Endothelial cell of umbilical vein (primary cell): ENCODE results near the gene GOLGA6A. TPM values are rescaled to one million over a fixed set of nuclear protein-coding genes. Genes with fewer than 3 reads are reported as not detected.
"Not testable (repeated sequence)": the region's sequence is repeated elsewhere in the genome, so short reads cannot be mapped to it uniquely, and the experiment has no call there.

Experiments
- BruUV-seq: library from RNA; stranded (reverse); fragments of 400-500 nt; replicated peaks from 2 replicates; lab custom pipeline; 2021; lab: Mats Ljungman, UMichigan
- CTCF ChIA-PET: fragments of 300-600, 350-600 bp; sonication (Branson Sonifier 250); formaldehyde crosslinking; loops from one replicate; lab custom pipeline; 2021; ENCODE audit warnings: antibody characterized with exemption, inconsistent platforms; lab: Charles Lee
- POLR2A ChIA-PET: fragments of 300-600, 350-600 bp; sonication (Branson Sonifier 250); formaldehyde crosslinking; loops from one replicate; lab custom pipeline; 2021; ENCODE audit warnings: antibody characterized with exemption, inconsistent platforms; lab: Charles Lee
- DNase-seq: peaks from one replicate; pipeline ENCODE4 v3.0.0-alpha.2; 2011; ENCODE audit warnings: low read depth, low spot score
- FAIRE-seq: peaks from 2 replicates; lab custom pipeline; 2011; peaks lifted over from hg19 to GRCh38; lab: Jason Lieb, UNC
- H2AFZ ChIP-seq: 2 replicates; pipeline ENCODE4 v1.6.0; 2012; ENCODE audit warnings: low read depth, low read length, control low read depth, inconsistent platforms
- H3K27ac ChIP-seq: 2 replicates; pipeline ENCODE4 v1.5.1; 2011; ENCODE audit warnings: low read depth, mild to moderate bottlenecking, control low read depth, low read length, moderate library complexity; ENCODE audit not compliant: insufficient read depth
- H3K27me3 ChIP-seq, 2 experiments: 2 replicates each; pipeline versions ENCODE4 v1.6.0 to v1.6.1; 2011; ENCODE audit warnings: low read length in 2 of 2, mixed read lengths in 1 of 2; ENCODE audit not compliant: control insufficient read depth in 2 of 2, insufficient read depth in 2 of 2
- H3K36me3 ChIP-seq, 2 experiments: 2 replicates in 1 of 2; 3 replicates in 1 of 2; pipeline ENCODE4 v1.5.1; 2011; ENCODE audit warnings: low read length in 2 of 2, mild to moderate bottlenecking in 1 of 2, moderate library complexity in 1 of 2; ENCODE audit not compliant: control insufficient read depth in 2 of 2, insufficient read depth in 2 of 2; ENCODE audit errors: extremely low read depth in 1 of 2
- H3K4me1 ChIP-seq: 3 replicates; pipeline ENCODE4 v1.5.1; 2011; ENCODE audit warnings: mild to moderate bottlenecking, low read length; ENCODE audit not compliant: control insufficient read depth, insufficient read depth; ENCODE audit errors: extremely low read depth
- H3K4me2 ChIP-seq: 2 replicates; pipeline ENCODE4 v1.6.1; 2011; ENCODE audit warnings: low read length, control low read depth, mixed read lengths; ENCODE audit not compliant: insufficient read depth
- H3K4me3 ChIP-seq, 3 experiments: fragments of 200-600 bp in 1 of 3; sonication (generic), shearing (Covaris generic) in 1 of 3; replicated peaks in 1 of 3; 2 replicates each; pipeline ENCODE4 v1.5.1; 2011 to 2016; ENCODE audit warnings: control low read depth in 3 of 3, low read length in 3 of 3, mild to moderate bottlenecking in 2 of 3, inconsistent platforms in 1 of 3, low read depth in 1 of 3, moderate library complexity in 1 of 3; ENCODE audit not compliant: insufficient read depth in 1 of 3
- H3K79me2 ChIP-seq: 2 replicates; pipeline ENCODE4 v1.6.0; 2012; ENCODE audit warnings: low read length, inconsistent platforms; ENCODE audit not compliant: control insufficient read depth, insufficient read depth
- H3K9ac ChIP-seq: replicated peaks from 2 replicates; pipeline ENCODE3; 2011; ENCODE audit warnings: low read length, control low read depth; ENCODE audit not compliant: insufficient read depth; ENCODE audit errors: extremely low read depth
- H3K9me1 ChIP-seq: replicated peaks from 3 replicates; pipeline ENCODE4 v1.6.0; 2011; ENCODE audit warnings: mild to moderate bottlenecking, low read length; ENCODE audit not compliant: control insufficient read depth, insufficient read depth; ENCODE audit errors: extremely low read depth
- H3K9me3 ChIP-seq: replicated peaks from 2 replicates; pipeline ENCODE4 v1.5.1; 2012; ENCODE audit warnings: low read length, inconsistent platforms; ENCODE audit not compliant: control insufficient read depth, insufficient read depth
- H4K20me1 ChIP-seq: replicated peaks from 2 replicates; pipeline ENCODE3; 2011; ENCODE audit warnings: mild to moderate bottlenecking, low read length; ENCODE audit not compliant: control insufficient read depth, insufficient read depth; ENCODE audit errors: extremely low read depth
- CTCF ChIP-seq, 2 donors: IDR thresholded peaks; 1 replicate in 1 of 2; 2 replicates in 1 of 2; pipeline ENCODE4 v1.5.1; 2011; ENCODE audit warnings: low read length in 2 of 2, mild to moderate bottlenecking in 2 of 2, moderate library complexity in 2 of 2, control low read depth in 1 of 2, inconsistent platforms in 1 of 2, low read depth in 1 of 2; ENCODE audit not compliant: insufficient read depth in 1 of 2; ENCODE audit errors: extremely low read depth in 1 of 2
- EZH2 ChIP-seq: IDR thresholded peaks from 2 replicates; pipeline ENCODE4 v1.6.1; 2012; ENCODE audit warnings: borderline replicate concordance, low read depth, mild to moderate bottlenecking, moderate library complexity, low read length, inconsistent platforms; ENCODE audit not compliant: severe bottlenecking
- FOS ChIP-seq: IDR thresholded peaks from 2 replicates; pipeline ENCODE4 v1.6.1; 2011; ENCODE audit warnings: mild to moderate bottlenecking, low read length, moderate library complexity, borderline replicate concordance; ENCODE audit not compliant: insufficient read depth
- GATA2 ChIP-seq: IDR thresholded peaks from 2 replicates; pipeline ENCODE4 v1.7.0; 2011; ENCODE audit warnings: low read depth, mild to moderate bottlenecking, moderate library complexity, mixed read lengths, low read length; ENCODE audit not compliant: insufficient read length, insufficient read depth
- JUN ChIP-seq: IDR thresholded peaks from 2 replicates; pipeline ENCODE4 v1.6.1; 2011; ENCODE audit warnings: borderline replicate concordance, low read depth; ENCODE audit not compliant: insufficient read length, insufficient read depth
- MAX ChIP-seq: IDR thresholded peaks from 2 replicates; pipeline ENCODE4 v1.6.1; 2011; ENCODE audit not compliant: insufficient read depth, insufficient read length
- MYC ChIP-seq: IDR thresholded peaks from one replicate; pipeline ENCODE4 v1.6.1; 2011; ENCODE audit warnings: mild to moderate bottlenecking, low read depth, low read length
- POLR2A ChIP-seq: IDR thresholded peaks from 2 replicates; pipeline ENCODE4 v1.6.1; 2012; ENCODE audit warnings: low read depth, mild to moderate bottlenecking, control low read depth, low read length
- POLR2AphosphoS5 ChIP-seq: IDR thresholded peaks from 2 replicates; pipeline ENCODE4 v1.6.1; 2012; ENCODE audit warnings: low read depth, mild to moderate bottlenecking, control low read depth, low read length, moderate library complexity; ENCODE audit not compliant: insufficient read depth
- dilution Hi-C: fragments of 300-500 bp; cut with MboI; formaldehyde crosslinking; loops from one replicate; pipeline ENCODE4 v1.15.0; 2019; ENCODE audit warnings: low sequenced_read_pairs; ENCODE audit not compliant: extremely low pct_ligation_motif_present
- intact Hi-C: fragments of 100-400 bp; cut with micrococcal nuclease; formaldehyde crosslinking; loops from one replicate; pipeline ENCODE4 v1.10.0; 2022
- polyA plus RNA-seq, 4 experiments: library from polyadenylated mRNA; depleted of rRNA in 3 of 4; stranded (reverse) in 3 of 4; unstranded in 1 of 4; fragments of >200 nt; gene quantifications; 2 replicates each; pipeline versions ENCODE4 v1.2.1 to v1.2.3, GENCODE V29; 2011 to 2012; ENCODE audit warnings: missing spikeins in 1 of 4
- total RNA-seq: library from RNA; stranded (reverse); gene quantifications from 2 replicates; pipeline ENCODE4 v1.2.3, GENCODE V29; 2021

GOLGA6A gene
- total and polyA plus RNA-seq, 2 donors (not counting 3 experiments of a cell fraction or from before 2014, with no cell fraction given): not detected

GRCh38 chr15:74108611-74109010 lies 26.3 kb upstream of the GOLGA6A start:
- peak in 1 of 2 donors; percentile 3 for TF ChIP-seq CTCF (IDR thresholded peaks at IDR 0.05; ENCODE audit: extremely low read depth in 1 of 2, insufficient read depth in 1 of 2, low read depth in 1 of 2, low read length in 2 of 2)
- H3K27ac ChIP-seq, H3K9me1 ChIP-seq, H3K4me3 ChIP-seq, H3K79me2 ChIP-seq, H4K20me1 ChIP-seq, intact Hi-C loops, H3K9ac ChIP-seq, H2AFZ ChIP-seq, H3K4me2 ChIP-seq, H3K4me1 ChIP-seq, FAIRE-seq, H3K9me3 ChIP-seq, H3K27me3 ChIP-seq, dilution Hi-C loops, BruUV-seq, H3K36me3 ChIP-seq, DNase-seq, POLR2A ChIA-PET: not testable (repeated sequence)
- CTCF ChIA-PET: interaction anchor here (1.3 kb wide), 1 partner anchor 212 kb away, joined by 4 read pairs; no protein-coding TSS in a partner anchor

GRCh38 chr15:74108111-74108510 lies 25.8 kb upstream of the GOLGA6A start:
- Histone ChIP-seq H3K27me3 (no peaks in the 10 kb centered on the region), H3K4me1 (no peaks in the 10 kb centered on the region), H3K4me2 (no peak overlapping the region), H2AFZ (no peak overlapping the region), H3K9me3 (no peaks in the 10 kb centered on the region), H3K9ac (no peak overlapping the region), H3K27ac (no peak overlapping the region), H3K4me3 (no peak overlapping the region), H3K79me2 (no peaks in the 10 kb centered on the region), H4K20me1 (no peaks in the 10 kb centered on the region), H3K9me1 (no peaks in the 10 kb centered on the region), H3K36me3 (no peaks in the 10 kb centered on the region)
- no TSS peak for BruUV-seq
- TF ChIP-seq MAX (no peak), EZH2 (no peak), POLR2AphosphoS5 (no peak), FOS (no peak), JUN (no peak), POLR2A (no peak), CTCF (IDR thresholded peaks at IDR 0.05; ENCODE audit: extremely low read depth in 1 of 2, insufficient read depth in 1 of 2, low read depth in 1 of 2, low read length in 2 of 2) (no peak), MYC (no peak), GATA2 (no peak)
- ChIA-PET CTCF (interaction anchor here (1.3 kb wide), 1 partner anchor 213 kb away, joined by 4 read pairs; no protein-coding TSS in a partner anchor), POLR2A (no interaction called here)
- no peak for FAIRE-seq
- no peak for DNase-seq
- dilution Hi-C loops (no loop called here), intact Hi-C loops (no loop called here)
